GM19238 (cell line): ENCODE measurements around the gene TPH2.

Source experiments
- DNase-seq: peaks from one replicate; pipeline ENCODE4 v3.0.0; 2011; ENCODE audit warnings: low spot score; ENCODE audit not compliant: insufficient read length

The TPH2 gene

GRCh38 chr12:71938728-71939385 lies at the start of gene TPH2:
TSS of gene TPH2 (plus strand) at chr12:71938845. CDS start at chr12:71938987, 142 bp downstream.
- peak; percentile 14 for DNase-seq

GRCh38 chr12:71890475-71890874 lies 48.2 kb upstream of the TPH2 start:
- DNase-seq = no peak

GRCh38 chr12:71892059-71892458 lies 46.6 kb upstream of the TPH2 start:
- DNase-seq = no peak

GRCh38 chr12:71896205-71896882 lies 42.3 kb upstream of the TPH2 start:
- DNase-seq = no peak

- DNase-seq = no peak
These were observed 38.6 kb upstream of the TPH2 start for GRCh38 chr12:71900091-71900490.

- DNase-seq = no peak
These were observed 34.0 kb upstream of the TPH2 start for GRCh38 chr12:71904629-71905028.

GRCh38 chr12:71935594-71935993 lies 3.1 kb upstream of the TPH2 start:
- DNase-seq = no peak

GRCh38 chr12:71940068-71940467 lies 1.4 kb downstream of the TPH2 start:
- DNase-seq = no peak

GRCh38 chr12:71941174-71941573 lies 2.5 kb downstream of the TPH2 start:
- DNase-seq = no peak

GRCh38 chr12:71942259-71942658 lies 3.6 kb downstream of the TPH2 start:
- no peak for DNase-seq

GRCh38 chr12:71942703-71943102 lies 4.1 kb downstream of the TPH2 start:
- no peak for DNase-seq

GRCh38 chr12:71945121-71945520 lies 6.5 kb downstream of the TPH2 start:
- no peak for DNase-seq

- DNase-seq = no peak
These were observed 7.2 kb downstream of the TPH2 start for GRCh38 chr12:71945883-71946282.

GRCh38 chr12:71947645-71948105 lies 9.0 kb downstream of the TPH2 start:
- DNase-seq = no peak

- no peak for DNase-seq
These were observed 9.7 kb downstream of the TPH2 start for GRCh38 chr12:71948390-71948789.

- no peak for DNase-seq
These were observed 11.0 kb downstream of the TPH2 start for GRCh38 chr12:71949646-71950045.

- DNase-seq = no peak
These were observed 11.8 kb downstream of the TPH2 start for GRCh38 chr12:71950404-71950803.

- DNase-seq = no peak
These were observed 12.2 kb downstream of the TPH2 start for GRCh38 chr12:71950819-71951218.

- DNase-seq = no peak
These were observed 15.6 kb downstream of the TPH2 start for GRCh38 chr12:71954083-71954778.

GRCh38 chr12:71954861-71955260 lies 16.2 kb downstream of the TPH2 start:
- no peak for DNase-seq

- DNase-seq = no peak
These were observed 17.3 kb downstream of the TPH2 start for GRCh38 chr12:71955970-71956369.

- no peak for DNase-seq
These were observed 19.4 kb downstream of the TPH2 start for GRCh38 chr12:71958056-71958455.
